ENCODE results near the gene MDH1B. TPM values are rescaled to one million over a fixed set of nuclear protein-coding genes. Genes with fewer than 3 reads are reported as not detected.
A peak's percentile ranks its signal among the peaks of the same experiment; 100 is the strongest.

The MDH1B gene
- total and polyA plus RNA-seq, 2 donors (not counting 3 experiments of a cell fraction or from before 2014, with no cell fraction given) = 0.29 TPM; not detected in 1

DNA sequence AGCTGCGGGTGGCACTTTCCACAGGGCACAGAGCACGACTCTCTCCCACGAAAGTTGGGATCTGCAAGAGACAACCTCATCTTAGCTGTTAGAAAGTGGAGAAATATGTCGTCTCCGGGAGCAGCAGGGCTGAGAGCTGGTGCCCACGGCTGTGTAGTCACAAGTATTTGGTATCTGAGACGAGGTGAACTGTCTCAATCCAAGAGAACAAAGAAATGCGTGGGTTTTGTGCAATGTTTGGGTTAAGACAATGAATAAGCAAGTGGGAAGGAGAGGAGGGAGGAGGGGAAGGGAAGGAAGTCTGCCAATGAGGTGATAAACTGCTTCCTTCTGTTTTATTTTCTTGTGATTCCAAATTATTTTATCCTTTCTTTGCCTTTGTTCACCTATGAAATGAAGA is 65.0 kb downstream of the MDH1B start:
- H3K9me3 ChIP-seq (replicated peaks; ENCODE audit: control insufficient read depth, insufficient read depth, low read length) = no peaks in the 10 kb centered on the region
- TF ChIP-seq, protein P1, sequence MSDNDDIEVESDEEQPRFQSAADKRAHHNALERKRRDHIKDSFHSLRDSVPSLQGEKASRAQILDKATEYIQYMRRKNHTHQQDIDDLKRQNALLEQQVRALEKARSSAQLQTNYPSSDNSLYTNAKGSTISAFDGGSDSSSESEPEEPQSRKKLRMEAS (IDR thresholded peaks at IDR 0.05; ENCODE audit: insufficient read depth, insufficient read length) = no peak
- no peak for TF ChIP-seq FOS (IDR thresholded peaks at IDR 0.05; ENCODE audit: borderline replicate concordance, insufficient read depth, low read length)
- no peak for TF ChIP-seq GATA2 (IDR thresholded peaks at IDR 0.05; ENCODE audit: insufficient read depth, insufficient read length, low read depth, low read length)
- TF ChIP-seq EZH2 (IDR thresholded peaks at IDR 0.05; ENCODE audit: borderline replicate concordance, low read depth, low read length, severe bottlenecking) = no peak
- no peak for TF ChIP-seq POLR2A (IDR thresholded peaks at IDR 0.05; ENCODE audit: low read depth, low read length)
- TF ChIP-seq, protein P2, sequence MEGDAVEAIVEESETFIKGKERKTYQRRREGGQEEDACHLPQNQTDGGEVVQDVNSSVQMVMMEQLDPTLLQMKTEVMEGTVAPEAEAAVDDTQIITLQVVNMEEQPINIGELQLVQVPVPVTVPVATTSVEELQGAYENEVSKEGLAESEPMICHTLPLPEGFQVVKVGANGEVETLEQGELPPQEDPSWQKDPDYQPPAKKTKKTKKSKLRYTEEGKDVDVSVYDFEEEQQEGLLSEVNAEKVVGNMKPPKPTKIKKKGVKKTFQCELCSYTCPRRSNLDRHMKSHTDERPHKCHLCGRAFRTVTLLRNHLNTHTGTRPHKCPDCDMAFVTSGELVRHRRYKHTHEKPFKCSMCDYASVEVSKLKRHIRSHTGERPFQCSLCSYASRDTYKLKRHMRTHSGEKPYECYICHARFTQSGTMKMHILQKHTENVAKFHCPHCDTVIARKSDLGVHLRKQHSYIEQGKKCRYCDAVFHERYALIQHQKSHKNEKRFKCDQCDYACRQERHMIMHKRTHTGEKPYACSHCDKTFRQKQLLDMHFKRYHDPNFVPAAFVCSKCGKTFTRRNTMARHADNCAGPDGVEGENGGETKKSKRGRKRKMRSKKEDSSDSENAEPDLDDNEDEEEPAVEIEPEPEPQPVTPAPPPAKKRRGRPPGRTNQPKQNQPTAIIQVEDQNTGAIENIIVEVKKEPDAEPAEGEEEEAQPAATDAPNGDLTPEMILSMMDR (IDR thresholded peaks at IDR 0.05; ENCODE audit: extremely low read depth in 1 of 2, insufficient read depth in 1 of 2, low read depth in 1 of 2, low read length in 2 of 2) = no peak
- no peak for TF ChIP-seq JUN (IDR thresholded peaks at IDR 0.05; ENCODE audit: borderline replicate concordance, insufficient read depth, insufficient read length, low read depth)
- TF ChIP-seq MYC (IDR thresholded peaks at IDR 0.05; ENCODE audit: low read depth, low read length) = no peak
- no peak for TF ChIP-seq POLR2AphosphoS5 (IDR thresholded peaks at IDR 0.05; ENCODE audit: insufficient read depth, low read depth, low read length)
- peak; percentile 62 for DNase-seq (ENCODE audit: low read depth, low spot score)
- dilution Hi-C loops (cut with MboI; ENCODE audit: extremely low pct_ligation_motif_present, low sequenced_read_pairs) (no loop called here), intact Hi-C loops (cut with micrococcal nuclease) (no loop called here)
- peak overlapping the region; percentile 62 for H3K4me2 ChIP-seq (ENCODE audit: insufficient read depth, low read length)
- H3K4me3 ChIP-seq (replicated peaks in 1 of 3; ENCODE audit: insufficient read depth in 1 of 3, low read depth in 1 of 3, low read length in 3 of 3) = peak overlapping the region in 2 of 3 experiments; percentile 13 to 14
- H2AFZ ChIP-seq (ENCODE audit: low read depth, low read length) = peak overlapping the region; percentile 75
- H3K9ac ChIP-seq (replicated peaks; ENCODE audit: extremely low read depth, insufficient read depth, low read length) = peak overlapping the region; percentile 6
- CTCF ChIA-PET = no interaction called here
- peaks cover 1 to 3% of the 10 kb centered on the region in 2 experiments for H3K27me3 ChIP-seq (ENCODE audit: control insufficient read depth in 2 of 2, insufficient read depth in 2 of 2, low read length in 2 of 2)
- H3K27ac ChIP-seq (ENCODE audit: insufficient read depth, low read depth, low read length) = no peak overlapping the region
- POLR2A ChIA-PET = no interaction called here
- no peaks in the 10 kb centered on the region for H3K79me2 ChIP-seq (ENCODE audit: control insufficient read depth, insufficient read depth, low read length)
- peak; percentile 84 for FAIRE-seq
- no peaks in the 10 kb centered on the region for H4K20me1 ChIP-seq (replicated peaks; ENCODE audit: control insufficient read depth, extremely low read depth, insufficient read depth, low read length)
- peaks cover 4% of the 10 kb centered on the region for H3K4me1 ChIP-seq (ENCODE audit: control insufficient read depth, extremely low read depth, insufficient read depth, low read length)
- no TSS peak for BruUV-seq (replicated peaks)
- no peaks in the 10 kb centered on the region for H3K36me3 ChIP-seq (ENCODE audit: control insufficient read depth in 2 of 2, extremely low read depth in 1 of 2, insufficient read depth in 2 of 2, low read length in 2 of 2)
- H3K9me1 ChIP-seq (replicated peaks; ENCODE audit: control insufficient read depth, extremely low read depth, insufficient read depth, low read length) = no peaks in the 10 kb centered on the region
